Renal pelvis (tissue), 3 donors: ENCODE results near the gene GDF15. TPM values are rescaled to one million over a fixed set of nuclear protein-coding genes. Genes with fewer than 3 reads are reported as not detected.

ENCODE experiments used
- polyA plus RNA-seq, 3 donors: library from polyadenylated mRNA; unstranded; fragments of 120-200 nt; gene quantifications; one replicate each; pipeline ENCODE4 v1.2.1, GENCODE V29; 2013; ENCODE audit not compliant: insufficient read length in 3 of 3

Gene GDF15
- polyA plus RNA-seq, 3 donors = 4.5 to 6.9 (median 6.0) TPM

Other genes with a start within 250 kb of the GDF15 start
- gene PIK3R2, start 233.0 kb upstream of the GDF15 start, polyA plus RNA-seq = 10 to 100 TPM; 27.2 to 39.0 (median 28.4) TPM
- 10 to 100 TPM; 11.5 to 16.9 (median 12.6) TPM for gene IFI30, start 212.3 kb upstream of the GDF15 start, polyA plus RNA-seq
- gene MPV17L2, start 192.9 kb upstream of the GDF15 start, polyA plus RNA-seq = 10 to 100 TPM; 11.1 to 11.7 (median 11.1) TPM
- 1 to 10 TPM; 5.2 to 5.5 (median 5.2) TPM for gene RAB3A, start 182.1 kb upstream of the GDF15 start, polyA plus RNA-seq
- under 1 TPM; 0.77 to 0.82 (median 0.78) TPM for gene PDE4C, start 159.7 kb upstream of the GDF15 start, polyA plus RNA-seq
- 10 to 100 TPM in 2 of 3 donors, 1 to 10 TPM in 1; 6.5 to 13.0 (median 12.5) TPM for gene IQCN, start 111.7 kb upstream of the GDF15 start, polyA plus RNA-seq
- 100 to 1,000 TPM in 1 of 3 donors, 10 to 100 TPM in 2; 65.8 to 114 (median 73.7) TPM for gene JUND, start 104.5 kb upstream of the GDF15 start, polyA plus RNA-seq
- 100 to 1,000 TPM; 102 to 129 (median 114) TPM for gene LSM4, start 63.1 kb upstream of the GDF15 start, polyA plus RNA-seq
- gene PGPEP1, start 45.6 kb upstream of the GDF15 start, polyA plus RNA-seq = 10 to 100 TPM; 21.3 to 33.2 (median 32.1) TPM
- 1 to 10 TPM in 1 of 3 donors, under 1 TPM in 2; 0.87 to 1.2 (median 0.98) TPM for gene LRRC25, start 11.5 kb downstream of the GDF15 start, polyA plus RNA-seq
- 100 to 1,000 TPM in 2 of 3 donors, 10 to 100 TPM in 1; 99.9 to 117 (median 117) TPM for gene SSBP4, start 33.2 kb downstream of the GDF15 start, polyA plus RNA-seq
- 100 to 1,000 TPM; 115 to 147 (median 133) TPM for gene ISYNA1, start 52.0 kb downstream of the GDF15 start, polyA plus RNA-seq
- 10 to 100 TPM in 2 of 3 donors, 1 to 10 TPM in 1; 9.9 to 12.2 (median 12.0) TPM for gene ELL, start 135.9 kb downstream of the GDF15 start, polyA plus RNA-seq
- 100 to 1,000 TPM; 178 to 222 (median 219) TPM for gene FKBP8, start 157.4 kb downstream of the GDF15 start, polyA plus RNA-seq
- 10 to 100 TPM; 60.8 to 70.3 (median 67.5) TPM for gene KXD1, start 171.7 kb downstream of the GDF15 start, polyA plus RNA-seq
- 100 to 1,000 TPM; 738 to 924 (median 787) TPM for gene UBA52, start 185.7 kb downstream of the GDF15 start, polyA plus RNA-seq
- 10 to 100 TPM; 33.3 to 51.5 (median 41.9) TPM for gene REX1BD, start 202.6 kb downstream of the GDF15 start, polyA plus RNA-seq
- gene CRLF1, start 220.6 kb downstream of the GDF15 start, polyA plus RNA-seq = 1 to 10 TPM; 4.5 to 4.8 (median 4.7) TPM
- gene TMEM59L, start 226.7 kb downstream of the GDF15 start, polyA plus RNA-seq = 1 to 10 TPM; 1.8 to 3.5 (median 3.3) TPM